Nephron (organoid): Measurements from ENCODE around the gene SEZ6L.

Experiments used
- H3K27ac Mint-ChIP-seq, 3 experiments: 2 replicates each; pipeline ENCODE4 v1.8.0; 2020; ENCODE audit warnings: mixed read lengths in 3 of 3, mild to moderate bottlenecking in 2 of 3, moderate library complexity in 1 of 3
- H3K27me3 Mint-ChIP-seq: 2 replicates; pipeline ENCODE4 v1.8.0; 2021; ENCODE audit warnings: low read depth, mild to moderate bottlenecking, moderate library complexity, mixed read lengths
- H3K36me3 Mint-ChIP-seq: 2 replicates; pipeline ENCODE4 v1.8.0; 2020; ENCODE audit warnings: low read depth, mixed read lengths
- H3K4me1 Mint-ChIP-seq: 2 replicates; pipeline ENCODE4 v1.8.0; 2020; ENCODE audit warnings: mixed read lengths
- H3K4me3 Mint-ChIP-seq, 3 experiments: 2 replicates each; pipeline ENCODE4 v1.8.0; 2020; ENCODE audit warnings: mild to moderate bottlenecking in 3 of 3, mixed read lengths in 3 of 3, moderate library complexity in 2 of 3
- H3K9me3 Mint-ChIP-seq: 2 replicates; pipeline ENCODE4 v1.8.0; 2020; ENCODE audit warnings: mixed read lengths
- TF ChIP-seq, protein P1 (sequence below), 3 experiments: fragments of 200-600 bp; sonication (generic); IDR thresholded peaks; one replicate each; pipeline ENCODE4 v1.5.0; 2021; ENCODE audit warnings: antibody characterized with exemption in 3 of 3; ENCODE audit not compliant: unreplicated experiment in 3 of 3

Gene SEZ6L

GRCh38 chr22:26314171-26314570, 144.9 kb downstream of the SEZ6L start:
- Mint-ChIP-seq H3K27me3 (peaks cover 28% of the 10 kb centered on the region), H3K4me1 (no peaks in the 10 kb centered on the region), H3K4me3 (no peak overlapping the region), H3K27ac (no peak overlapping the region), H3K36me3 (no peaks in the 10 kb centered on the region), H3K9me3 (no peaks in the 10 kb centered on the region)
- TF ChIP-seq, protein P1, sequence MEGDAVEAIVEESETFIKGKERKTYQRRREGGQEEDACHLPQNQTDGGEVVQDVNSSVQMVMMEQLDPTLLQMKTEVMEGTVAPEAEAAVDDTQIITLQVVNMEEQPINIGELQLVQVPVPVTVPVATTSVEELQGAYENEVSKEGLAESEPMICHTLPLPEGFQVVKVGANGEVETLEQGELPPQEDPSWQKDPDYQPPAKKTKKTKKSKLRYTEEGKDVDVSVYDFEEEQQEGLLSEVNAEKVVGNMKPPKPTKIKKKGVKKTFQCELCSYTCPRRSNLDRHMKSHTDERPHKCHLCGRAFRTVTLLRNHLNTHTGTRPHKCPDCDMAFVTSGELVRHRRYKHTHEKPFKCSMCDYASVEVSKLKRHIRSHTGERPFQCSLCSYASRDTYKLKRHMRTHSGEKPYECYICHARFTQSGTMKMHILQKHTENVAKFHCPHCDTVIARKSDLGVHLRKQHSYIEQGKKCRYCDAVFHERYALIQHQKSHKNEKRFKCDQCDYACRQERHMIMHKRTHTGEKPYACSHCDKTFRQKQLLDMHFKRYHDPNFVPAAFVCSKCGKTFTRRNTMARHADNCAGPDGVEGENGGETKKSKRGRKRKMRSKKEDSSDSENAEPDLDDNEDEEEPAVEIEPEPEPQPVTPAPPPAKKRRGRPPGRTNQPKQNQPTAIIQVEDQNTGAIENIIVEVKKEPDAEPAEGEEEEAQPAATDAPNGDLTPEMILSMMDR (IDR thresholded peaks at IDR 0.05; ENCODE audit: unreplicated experiment in 3 of 3) = no peak

- no peak overlapping the region for H3K4me3 Mint-ChIP-seq
- H3K27ac Mint-ChIP-seq = no peak overlapping the region
- TF ChIP-seq, protein P1 (IDR thresholded peaks at IDR 0.05; ENCODE audit: unreplicated experiment in 3 of 3) = no peak
- no peaks in the 10 kb centered on the region for H3K36me3 Mint-ChIP-seq
- H3K9me3 Mint-ChIP-seq = no peaks in the 10 kb centered on the region
- H3K27me3 Mint-ChIP-seq = peaks cover 28% of the 10 kb centered on the region
- no peaks in the 10 kb centered on the region for H3K4me1 Mint-ChIP-seq
These were observed 145.4 kb downstream of the SEZ6L start for GRCh38 chr22:26314656-26315055.

DNA sequence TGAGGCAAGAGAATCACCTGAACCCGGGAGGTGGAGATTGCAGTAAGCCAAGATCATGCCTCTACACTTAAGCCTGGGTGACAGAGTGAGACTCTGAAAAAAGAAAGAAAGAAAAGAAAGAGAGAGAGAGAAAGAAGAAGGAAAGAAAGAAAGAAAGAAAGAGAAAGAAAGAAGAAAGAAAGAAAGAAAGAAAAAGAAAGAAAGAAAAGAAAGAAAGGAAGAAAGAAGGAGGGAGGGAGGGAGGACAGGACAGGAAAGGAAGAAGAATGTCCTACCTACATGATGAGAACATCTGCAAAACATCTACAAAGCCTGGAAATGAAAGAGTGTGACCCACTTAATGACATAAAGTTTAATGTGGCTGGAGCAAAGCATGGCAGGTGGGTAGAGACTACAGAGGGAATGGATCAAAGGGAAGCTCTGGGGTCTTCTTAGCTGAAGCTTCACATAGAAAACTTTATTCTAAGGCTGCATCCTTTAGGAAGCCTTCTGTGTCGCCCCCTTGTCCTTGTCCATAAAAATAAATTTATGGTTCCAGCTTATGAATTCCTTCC, 147.5 kb downstream of the SEZ6L start:
- peaks cover 24% of the 10 kb centered on the region for H3K27me3 Mint-ChIP-seq
- no peaks in the 10 kb centered on the region for H3K36me3 Mint-ChIP-seq
- H3K4me3 Mint-ChIP-seq = no peak overlapping the region
- no peaks in the 10 kb centered on the region for H3K9me3 Mint-ChIP-seq
- TF ChIP-seq, protein P1 (IDR thresholded peaks at IDR 0.05; ENCODE audit: unreplicated experiment in 3 of 3) = no peak
- no peaks in the 10 kb centered on the region for H3K4me1 Mint-ChIP-seq
- H3K27ac Mint-ChIP-seq = no peak overlapping the region

DNA sequence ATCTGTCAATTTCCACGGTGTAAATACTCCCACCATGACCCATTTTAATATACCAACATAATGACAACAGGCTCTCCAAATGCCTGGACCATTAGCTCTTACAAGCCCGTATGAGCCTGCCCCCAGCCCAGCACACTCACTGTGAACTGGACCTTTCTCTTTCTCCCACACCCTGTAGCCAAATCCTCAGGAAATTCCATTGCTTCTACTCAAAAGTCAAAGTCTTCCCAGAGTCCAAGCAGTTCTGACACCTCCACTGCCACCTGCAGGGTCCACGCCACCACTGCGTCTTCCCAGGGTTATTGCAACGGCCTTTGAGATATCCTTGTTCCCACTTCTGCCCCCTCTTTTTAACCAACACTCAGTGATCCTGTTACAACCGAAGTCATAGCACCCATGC, 149.7 kb downstream of the SEZ6L start:
- no peak overlapping the region for H3K4me3 Mint-ChIP-seq
- no peaks in the 10 kb centered on the region for H3K4me1 Mint-ChIP-seq
- no peaks in the 10 kb centered on the region for H3K9me3 Mint-ChIP-seq
- TF ChIP-seq, protein P1 (IDR thresholded peaks at IDR 0.05; ENCODE audit: unreplicated experiment in 3 of 3) = no peak
- no peak overlapping the region for H3K27ac Mint-ChIP-seq
- peaks cover 19% of the 10 kb centered on the region for H3K27me3 Mint-ChIP-seq
- no peaks in the 10 kb centered on the region for H3K36me3 Mint-ChIP-seq

- Mint-ChIP-seq H3K27ac (no peak overlapping the region), H3K27me3 (peaks cover 24% of the 10 kb centered on the region), H3K9me3 (no peaks in the 10 kb centered on the region), H3K4me1 (no peaks in the 10 kb centered on the region), H3K36me3 (no peaks in the 10 kb centered on the region), H3K4me3 (no peak overlapping the region)
- TF ChIP-seq, protein P1 (IDR thresholded peaks at IDR 0.05; ENCODE audit: unreplicated experiment in 3 of 3) = no peak
These were observed 151.2 kb downstream of the SEZ6L start for GRCh38 chr22:26320447-26320846.

GRCh38 chr22:26321469-26321913, 152.2 kb downstream of the SEZ6L start:
- H3K9me3 Mint-ChIP-seq = no peaks in the 10 kb centered on the region
- H3K4me1 Mint-ChIP-seq = no peaks in the 10 kb centered on the region
- TF ChIP-seq, protein P1 (IDR thresholded peaks at IDR 0.05; ENCODE audit: unreplicated experiment in 3 of 3) = no peak
- H3K27me3 Mint-ChIP-seq = peaks cover 23% of the 10 kb centered on the region
- H3K4me3 Mint-ChIP-seq = no peak overlapping the region
- no peak overlapping the region for H3K27ac Mint-ChIP-seq
- H3K36me3 Mint-ChIP-seq = no peaks in the 10 kb centered on the region
